Mucosa of rectum (tissue), 2 donors: ENCODE results near the gene PCDHA1.
"Not testable (repeated sequence)": the region's sequence is repeated elsewhere in the genome, so short reads cannot be mapped to it uniquely, and the experiment has no call there.

Experiments used
- H3K27ac ChIP-seq, 2 donors: one replicate each; pipeline ENCODE4 v1.7.0; 2013; ENCODE audit warnings: inconsistent platforms in 2 of 2, low read depth in 2 of 2, low read length in 2 of 2
- H3K27me3 ChIP-seq, 2 donors: one replicate each; pipeline ENCODE4 v1.7.0; 2013; ENCODE audit warnings: low read length in 2 of 2; ENCODE audit not compliant: control insufficient read depth in 2 of 2, insufficient read depth in 2 of 2
- H3K36me3 ChIP-seq, 2 donors: one replicate each; pipeline ENCODE4 v1.7.0; 2013; ENCODE audit warnings: low read length in 2 of 2; ENCODE audit not compliant: control insufficient read depth in 2 of 2, insufficient read depth in 2 of 2
- H3K4me1 ChIP-seq, 2 donors: one replicate each; pipeline ENCODE4 v1.7.0; 2013; ENCODE audit warnings: low read length in 2 of 2, mild to moderate bottlenecking in 1 of 2; ENCODE audit not compliant: control insufficient read depth in 2 of 2, insufficient read depth in 2 of 2
- H3K4me3 ChIP-seq, 2 donors: one replicate each; pipeline ENCODE4 v1.7.0; 2013; ENCODE audit warnings: low read length in 2 of 2
- H3K9ac ChIP-seq, 2 donors: one replicate each; pipeline ENCODE4 v1.7.0; 2013; ENCODE audit warnings: low read length in 2 of 2, low read depth in 1 of 2, mild to moderate bottlenecking in 1 of 2
- H3K9me3 ChIP-seq, 2 donors: one replicate each; pipeline ENCODE4 v1.7.0; 2013; ENCODE audit warnings: low read length in 2 of 2; ENCODE audit not compliant: control insufficient read depth in 2 of 2
- donor health status: healthy.
- donor health status: Normal muscosa, but diverticular disease.

PCDHA1 gene

DNA sequence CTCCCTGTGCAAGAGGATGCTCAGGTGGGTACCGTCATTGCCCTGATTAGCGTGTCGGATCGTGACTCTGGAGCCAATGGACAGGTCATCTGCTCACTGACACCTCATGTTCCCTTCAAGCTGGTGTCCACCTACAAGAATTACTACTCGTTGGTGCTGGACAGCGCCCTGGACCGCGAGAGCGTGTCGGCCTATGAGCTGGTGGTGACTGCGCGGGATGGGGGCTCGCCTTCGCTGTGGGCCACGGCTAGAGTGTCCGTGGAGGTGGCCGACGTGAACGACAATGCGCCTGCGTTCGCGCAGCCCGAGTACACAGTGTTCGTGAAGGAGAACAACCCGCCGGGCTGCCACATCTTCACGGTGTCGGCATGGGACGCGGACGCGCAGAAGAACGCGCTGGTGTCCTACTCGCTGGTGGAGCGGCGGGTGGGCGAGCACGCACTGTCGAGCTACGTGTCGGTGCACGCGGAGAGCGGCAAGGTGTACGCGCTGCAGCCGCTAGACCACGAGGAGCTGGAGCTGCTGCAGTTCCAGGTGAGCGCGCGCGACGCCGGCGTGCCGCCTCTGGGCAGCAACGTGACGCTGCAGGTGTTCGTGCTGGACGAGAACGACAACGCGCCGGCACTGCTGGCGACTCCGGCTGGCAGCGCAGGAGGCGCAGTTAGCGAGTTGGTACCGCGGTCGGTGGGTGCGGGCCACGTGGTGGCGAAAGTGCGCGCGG, 90.8 kb downstream of the PCDHA1 start:
- H3K4me3 ChIP-seq, H3K9ac ChIP-seq: not testable (repeated sequence)
- H3K9me3 ChIP-seq = peaks cover 11 to 12% of the 10 kb centered on the region in 2 donors

GRCh38 chr5:140877262-140877581, 91.3 kb downstream of the PCDHA1 start:
- no peaks in the 10 kb centered on the region for H3K36me3 ChIP-seq
- no peak overlapping the region for H3K9ac ChIP-seq
- H3K27ac ChIP-seq = no peak overlapping the region
- no peak overlapping the region for H3K4me3 ChIP-seq
- peaks cover 11 to 12% of the 10 kb centered on the region in 2 donors for H3K9me3 ChIP-seq
- no peaks in the 10 kb centered on the region for H3K27me3 ChIP-seq
- no peaks in the 10 kb centered on the region for H3K4me1 ChIP-seq

More for the DNA sequence above, 90.8 kb downstream of the PCDHA1 start:
- not testable (repeated sequence) for H3K4me1 ChIP-seq, H3K36me3 ChIP-seq, H3K27ac ChIP-seq, H3K27me3 ChIP-seq

GRCh38 chr5:140881889-140882590, 96.1 kb downstream of the PCDHA1 start, which contains the start of gene PCDHA13:
Gene PCDHA13 (plus strand): TSS chr5:140882124. CDS start chr5:140882269, 145 bp downstream.
- H3K27me3 ChIP-seq = no peaks in the 10 kb centered on the region
- no peak within 1 kb of the TSS for H3K27ac ChIP-seq
- no peaks in the 10 kb centered on the region for H3K4me1 ChIP-seq
- peaks cover 7% of the 10 kb centered on the region in 2 donors for H3K9me3 ChIP-seq
- H3K4me3 ChIP-seq = peak within 1 kb of the TSS in 1 of 2 donors; percentile 38
- H3K9ac ChIP-seq = no peak within 1 kb of the TSS
- no peaks in the 10 kb centered on the region for H3K36me3 ChIP-seq

DNA sequence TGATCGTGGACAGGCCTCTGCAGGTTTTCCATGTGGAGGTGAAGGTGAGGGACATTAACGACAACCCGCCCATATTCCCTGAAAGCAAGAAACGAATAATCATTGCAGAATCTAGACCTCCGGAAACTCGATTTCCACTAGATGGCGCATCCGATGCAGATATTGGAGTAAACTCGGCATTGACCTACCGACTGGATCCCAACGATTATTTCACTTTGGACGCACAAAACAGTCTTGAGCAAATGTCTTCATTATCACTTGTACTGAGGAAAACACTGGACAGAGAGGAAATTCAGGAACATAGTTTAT, 96.6 kb downstream of the PCDHA1 start:
- no peaks in the 10 kb centered on the region for H3K36me3 ChIP-seq
- no peak overlapping the region for H3K27ac ChIP-seq
- no peak overlapping the region for H3K4me3 ChIP-seq
- H3K4me1 ChIP-seq = no peaks in the 10 kb centered on the region
- H3K9ac ChIP-seq = no peak overlapping the region
- no peaks in the 10 kb centered on the region for H3K27me3 ChIP-seq
- peaks cover 7% of the 10 kb centered on the region in 2 donors for H3K9me3 ChIP-seq

DNA sequence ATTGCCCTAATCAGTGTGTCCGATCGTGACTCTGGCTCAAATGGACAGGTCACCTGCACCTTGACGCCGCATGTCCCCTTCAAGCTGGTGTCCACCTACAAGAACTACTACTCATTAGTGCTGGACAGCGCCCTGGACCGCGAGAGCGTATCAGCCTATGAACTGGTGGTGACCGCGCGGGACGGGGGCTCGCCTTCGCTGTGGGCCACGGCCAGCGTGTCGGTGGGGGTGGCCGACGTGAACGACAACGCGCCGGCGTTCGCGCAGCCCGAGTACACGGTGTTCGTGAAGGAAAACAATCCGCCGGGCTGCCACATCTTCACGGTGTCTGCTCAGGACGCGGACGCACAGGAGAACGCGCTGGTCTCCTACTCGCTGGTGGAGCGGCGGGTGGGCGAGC, 97.4 kb downstream of the PCDHA1 start:
- Histone ChIP-seq H3K9ac (no peak overlapping the region), H3K27me3 (no peaks in the 10 kb centered on the region), H3K4me1 (no peaks in the 10 kb centered on the region), H3K27ac (no peak overlapping the region), H3K36me3 (no peaks in the 10 kb centered on the region), H3K4me3 (no peak overlapping the region), H3K9me3 (peaks cover 5 to 7% of the 10 kb centered on the region in 2 donors)

GRCh38 chr5:140883927-140884697, 98.2 kb downstream of the PCDHA1 start:
- Histone ChIP-seq H3K27ac (no peak overlapping the region), H3K9me3 (peaks cover 5 to 7% of the 10 kb centered on the region in 2 donors), H3K4me3 (no peak overlapping the region), H3K4me1 (no peaks in the 10 kb centered on the region), H3K9ac (no peak overlapping the region), H3K36me3 (no peaks in the 10 kb centered on the region), H3K27me3 (no peaks in the 10 kb centered on the region)

DNA sequence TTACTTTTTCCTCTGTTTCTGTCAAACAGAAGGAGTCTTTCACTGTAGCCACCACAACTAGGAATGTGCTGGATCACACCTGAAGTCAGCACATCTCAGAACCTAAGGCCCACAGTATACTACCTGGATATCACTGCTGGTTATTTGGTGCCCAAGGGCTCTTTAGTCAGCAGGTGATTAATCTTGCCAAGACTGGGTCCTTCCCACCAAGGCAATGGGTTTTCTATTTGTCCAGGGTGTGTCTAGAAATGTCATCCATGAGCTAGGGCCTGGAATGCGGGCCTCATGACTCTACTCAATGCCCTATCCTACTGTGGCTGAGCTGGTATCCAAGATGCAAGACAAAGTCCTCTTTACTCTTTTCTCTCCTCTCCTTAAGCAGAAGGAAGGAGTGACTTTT, 130.4 kb downstream of the PCDHA1 start:
- Histone ChIP-seq H3K9ac (no peak overlapping the region), H3K4me1 (no peaks in the 10 kb centered on the region), H3K36me3 (no peaks in the 10 kb centered on the region), H3K27ac (no peak overlapping the region), H3K27me3 (no peaks in the 10 kb centered on the region), H3K4me3 (no peak overlapping the region), H3K9me3 (no peaks in the 10 kb centered on the region)

GRCh38 chr5:140923601-140924000, 137.7 kb downstream of the PCDHA1 start:
- Histone ChIP-seq H3K27me3 (no peaks in the 10 kb centered on the region), H3K4me1 (no peaks in the 10 kb centered on the region)

DNA sequence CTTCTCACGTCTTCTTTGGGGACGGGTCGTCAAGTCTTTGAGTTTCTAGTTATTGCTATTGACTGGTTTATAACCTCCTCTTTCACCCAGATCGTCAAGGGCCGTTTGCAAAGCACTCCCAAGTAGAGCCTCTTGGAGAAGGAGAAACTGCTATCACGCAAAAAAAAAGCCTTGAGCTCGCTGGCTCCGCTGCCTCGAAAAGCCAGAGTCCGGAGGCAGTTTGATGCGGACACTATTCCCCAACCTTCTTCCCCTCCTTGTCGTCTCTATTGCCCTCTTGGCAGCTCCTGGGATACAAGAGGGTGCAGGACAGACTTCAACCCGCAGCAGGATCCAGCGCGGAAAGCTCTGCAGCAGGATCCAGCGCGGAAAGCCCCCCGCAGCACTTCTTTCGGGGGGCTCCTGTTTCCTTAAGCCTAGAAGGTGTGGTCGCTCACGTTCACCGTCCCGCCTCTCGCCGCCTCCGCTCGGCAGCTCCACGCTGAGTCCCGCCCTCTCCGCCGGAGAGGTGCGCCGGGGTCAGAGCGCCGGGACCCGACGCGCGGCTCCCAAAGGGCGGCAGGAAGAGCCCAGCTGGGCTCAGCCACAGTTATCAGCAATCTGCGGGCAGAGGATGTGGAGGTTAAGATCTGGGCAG, 140.0 kb downstream of the PCDHA1 start, which contains the start of gene PCDHAC1:
PCDHAC1 (plus strand) TSS at position 494 of the 637 bp plus-strand sequence. CDS start 594 bp downstream, outside the sequence.
- Histone ChIP-seq H3K27me3 (no peaks in the 10 kb centered on the region), H3K9me3 (peaks cover 0 to 5% of the 10 kb centered on the region in 2 donors), H3K4me3 (peak within 1 kb of the TSS; percentile 37 to 62), H3K36me3 (no peaks in the 10 kb centered on the region), H3K9ac (no peak within 1 kb of the TSS), H3K4me1 (no peaks in the 10 kb centered on the region), H3K27ac (no peak within 1 kb of the TSS)

More at GRCh38 chr5:140923601-140924000, 137.7 kb downstream of the PCDHA1 start:
- H3K9me3 ChIP-seq = peaks cover 0 to 5% of the 10 kb centered on the region in 2 donors
- H3K36me3 ChIP-seq = no peaks in the 10 kb centered on the region
- no peak overlapping the region for H3K27ac ChIP-seq
- no peak overlapping the region for H3K9ac ChIP-seq
- no peak overlapping the region for H3K4me3 ChIP-seq
